GM19025 (cell line): ENCODE measurements around the gene RASGRP3.

Source experiments
- ATAC-seq: cut with Tn5 transposase; IDR thresholded peaks from one replicate; pipeline ENCODE4 v1.9.1; 2021; ENCODE audit warnings: mild to moderate bottlenecking, low read depth, moderate library complexity; ENCODE audit not compliant: unreplicated experiment

The RASGRP3 gene

DNA sequence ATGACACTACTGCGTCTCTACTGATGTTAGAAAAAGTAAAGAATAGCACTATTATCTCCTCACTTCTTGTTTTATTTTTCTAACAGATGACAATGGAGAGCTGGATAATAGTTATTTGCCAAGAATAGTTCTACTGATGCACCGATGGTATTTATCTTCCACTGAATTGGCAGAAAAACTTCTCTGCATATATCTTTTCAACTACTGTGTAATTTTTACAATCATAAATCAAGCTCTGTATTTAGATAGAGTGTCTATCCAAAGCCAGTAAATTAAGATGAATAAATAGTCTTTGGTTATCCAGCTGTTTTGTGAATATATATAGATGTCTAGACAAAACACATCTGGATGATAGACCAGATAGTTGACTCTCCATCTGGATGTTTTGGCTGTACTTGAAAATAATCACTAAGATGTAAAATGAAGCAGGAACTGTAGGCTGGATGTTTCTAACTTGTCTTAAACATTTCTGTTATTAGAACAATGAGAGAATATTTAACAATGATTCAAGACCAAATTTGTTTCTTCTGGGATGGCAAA lies 40.1 kb downstream of the RASGRP3 start:
- ATAC-seq: no peak

DNA sequence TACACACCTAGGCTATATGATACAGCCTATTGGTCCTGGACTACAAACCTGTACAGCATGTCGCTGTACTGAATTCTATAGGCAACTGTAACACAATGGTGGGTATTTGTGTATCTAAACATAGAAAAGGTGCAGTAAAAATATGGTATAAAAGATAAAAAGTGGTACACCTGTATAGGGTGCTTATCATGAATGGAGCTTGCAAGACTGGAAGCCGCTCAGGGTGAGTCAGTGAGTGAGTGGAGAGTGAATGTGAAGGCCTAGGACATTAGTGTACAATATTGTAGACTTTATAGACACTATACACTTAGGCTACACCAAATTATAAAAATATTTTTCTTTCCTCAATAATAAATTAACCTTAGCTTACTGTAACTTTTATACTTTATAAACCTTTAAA lies 41.8 kb downstream of the RASGRP3 start:
- no peak for ATAC-seq

DNA sequence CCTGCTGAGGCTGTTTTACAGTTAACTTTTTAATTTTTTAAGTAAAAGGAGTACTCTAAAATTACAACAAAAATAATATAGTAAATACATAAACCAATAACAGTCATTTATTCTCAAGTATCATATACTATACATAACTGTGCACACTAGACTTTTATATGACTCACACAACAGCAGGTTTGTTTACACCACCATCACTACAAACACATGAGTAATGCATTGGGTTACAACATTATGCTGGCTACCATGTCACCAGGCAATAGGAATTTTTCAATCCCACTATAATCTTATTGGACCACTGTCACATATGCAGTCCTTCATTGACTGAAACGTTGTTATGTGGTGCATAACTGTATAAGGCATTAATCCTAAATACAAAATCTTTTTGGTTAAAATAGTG lies 42.5 kb downstream of the RASGRP3 start:
- ATAC-seq: no peak

DNA sequence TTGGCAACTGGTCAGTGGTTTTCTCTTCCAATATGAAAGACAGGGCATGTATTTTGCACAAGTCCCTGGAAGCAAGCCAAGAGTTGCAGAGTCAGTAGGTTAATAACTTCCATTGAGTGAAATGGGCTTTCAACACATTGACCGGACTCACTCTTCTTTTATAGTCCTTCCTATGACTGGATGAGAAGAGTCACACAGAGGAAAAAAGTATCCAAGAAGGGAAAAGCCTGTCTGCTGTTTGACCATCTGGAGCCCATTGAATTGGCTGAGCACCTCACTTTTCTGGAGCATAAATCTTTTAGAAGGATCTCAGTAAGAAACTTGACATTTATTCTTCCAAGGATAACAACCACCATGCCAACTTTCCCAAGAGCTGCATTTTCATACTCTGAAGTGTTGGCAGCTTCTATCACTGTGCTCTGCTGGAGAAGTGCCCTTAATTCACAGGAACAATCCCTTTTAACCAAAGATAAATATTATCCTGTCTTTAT lies 45.4 kb downstream of the RASGRP3 start:
- ATAC-seq: no peak

DNA sequence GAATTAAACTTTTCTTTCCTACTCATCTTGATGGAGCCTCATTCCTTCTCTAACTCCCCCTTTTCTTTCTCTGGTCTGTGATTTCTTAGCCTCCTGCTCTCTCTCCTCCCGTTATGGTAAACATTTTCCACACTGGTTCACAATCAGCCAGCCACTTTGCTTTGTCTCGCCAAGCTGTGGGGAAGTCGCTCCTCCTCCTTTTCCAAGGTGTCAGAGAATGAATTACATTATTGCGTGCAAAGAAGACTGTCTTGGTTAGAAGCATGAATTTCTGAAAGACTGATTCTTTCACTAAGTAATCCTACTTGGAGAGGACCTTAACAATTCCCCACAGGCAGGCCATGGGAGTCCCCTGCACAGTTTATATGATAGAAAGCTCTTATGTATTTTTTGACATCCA lies 46.1 kb downstream of the RASGRP3 start:
- no peak for ATAC-seq

DNA sequence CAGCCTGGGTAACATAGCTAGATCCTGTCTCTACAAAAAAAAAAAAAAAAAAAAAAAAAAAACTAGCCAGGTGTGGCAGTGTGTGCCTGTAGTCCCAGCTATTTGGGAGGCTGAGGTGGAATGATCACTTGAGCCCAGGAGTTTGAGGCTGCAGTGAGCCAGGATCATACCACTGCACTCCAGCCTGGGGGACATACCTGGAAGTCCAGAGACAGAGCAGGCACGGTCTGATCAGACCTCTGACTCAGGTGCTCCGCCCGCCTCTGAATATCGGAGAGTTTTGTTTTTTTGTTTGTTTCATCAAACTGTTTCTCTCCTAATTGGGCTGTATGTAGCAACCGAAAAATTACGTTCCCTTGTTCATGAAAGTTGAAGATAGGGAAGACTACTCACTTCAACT lies 49.2 kb downstream of the RASGRP3 start:
- no peak for ATAC-seq

DNA sequence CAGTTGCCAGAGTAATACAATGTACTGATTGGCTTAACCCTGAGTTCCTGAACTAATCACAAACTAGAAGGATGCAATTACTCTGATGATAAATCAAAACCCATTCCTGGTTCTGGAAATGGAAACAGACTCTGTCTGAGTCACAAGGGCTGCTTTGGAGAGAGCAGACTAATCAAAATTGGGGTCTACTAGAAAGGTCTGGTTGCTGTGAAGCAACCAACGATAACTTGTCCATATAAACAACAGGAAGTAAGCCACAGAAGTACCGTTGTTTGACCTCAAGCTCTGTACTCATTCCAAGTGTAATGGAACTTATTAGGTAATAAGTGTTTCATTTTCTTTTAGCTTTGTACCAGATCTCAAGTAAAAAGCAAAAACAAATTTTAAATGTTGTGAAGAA lies 49.7 kb downstream of the RASGRP3 start:
- no peak for ATAC-seq

DNA sequence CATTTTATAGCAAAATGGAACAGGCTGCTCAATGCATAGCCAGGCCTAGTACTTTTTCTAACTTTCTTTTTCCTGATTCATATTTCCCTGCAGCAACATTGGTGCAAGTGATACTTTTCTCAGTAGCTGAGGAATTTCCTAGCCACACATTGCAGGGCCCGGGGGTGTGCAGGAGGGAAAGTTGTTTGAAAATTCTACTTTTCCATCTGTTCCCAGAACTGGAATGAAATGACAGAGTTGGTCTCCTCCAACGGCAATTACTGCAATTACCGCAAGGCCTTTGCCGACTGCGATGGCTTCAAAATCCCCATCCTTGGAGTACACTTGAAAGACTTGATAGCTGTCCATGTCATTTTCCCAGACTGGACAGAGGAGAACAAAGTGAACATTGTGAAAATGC lies 50.5 kb downstream of the RASGRP3 start:
- no peak for ATAC-seq

DNA sequence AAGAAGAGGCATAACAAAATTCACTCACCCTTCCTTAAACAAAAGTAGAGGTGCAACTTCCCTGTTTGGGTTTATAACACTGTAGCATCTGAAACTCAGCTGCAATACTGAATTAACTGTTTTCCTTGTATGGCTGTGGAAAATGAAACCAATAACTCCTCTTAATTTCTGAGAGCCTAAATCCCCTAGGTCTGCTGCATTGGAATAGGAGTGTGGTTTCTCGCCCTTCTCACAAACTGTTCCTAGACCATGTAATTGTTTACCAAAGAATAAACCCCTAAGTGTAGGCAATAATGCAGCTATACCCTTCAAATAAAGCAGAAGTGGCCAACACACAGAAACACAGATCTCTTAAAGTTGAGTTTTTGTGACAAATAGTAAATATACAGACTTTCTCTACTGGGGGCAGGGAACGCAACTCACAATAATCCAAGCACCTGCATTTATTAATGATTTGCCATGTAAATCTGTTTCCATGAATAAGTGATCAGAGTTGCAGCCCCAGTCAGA lies 52.0 kb downstream of the RASGRP3 start:
- ATAC-seq: no peak

DNA sequence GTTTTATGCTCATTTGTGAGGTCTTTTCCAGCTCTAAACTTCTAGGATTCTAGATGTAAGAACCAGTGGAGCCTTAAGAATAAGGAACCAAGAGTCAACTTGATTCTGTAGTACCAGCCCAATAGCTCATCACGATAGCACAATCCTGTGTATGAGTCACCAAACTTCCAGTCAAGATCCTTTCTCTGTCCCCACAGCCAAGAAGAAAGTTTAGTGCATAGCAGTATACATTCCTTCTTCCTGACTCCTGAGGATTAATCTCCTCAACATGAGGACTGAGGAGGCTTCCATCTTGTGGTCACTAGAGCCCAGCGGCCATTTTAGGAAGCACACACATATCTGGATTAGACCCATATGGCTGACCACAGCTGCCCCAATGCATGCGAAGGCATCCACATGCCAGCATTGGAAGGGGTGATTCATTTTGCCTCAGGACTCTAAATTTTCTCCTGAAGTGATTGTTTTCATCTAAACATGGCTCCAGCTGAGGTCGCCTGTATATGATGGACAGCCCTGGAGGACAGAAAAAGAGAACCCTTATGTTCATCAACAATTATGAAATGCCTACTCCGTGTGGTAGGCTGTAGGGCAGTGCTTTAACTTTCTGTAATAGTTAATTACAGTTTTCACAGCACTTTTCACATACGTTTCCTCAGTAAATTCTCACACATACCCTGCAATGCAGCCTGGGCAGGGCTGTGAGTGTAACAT lies 53.5 kb downstream of the RASGRP3 start:
- ATAC-seq: no peak

DNA sequence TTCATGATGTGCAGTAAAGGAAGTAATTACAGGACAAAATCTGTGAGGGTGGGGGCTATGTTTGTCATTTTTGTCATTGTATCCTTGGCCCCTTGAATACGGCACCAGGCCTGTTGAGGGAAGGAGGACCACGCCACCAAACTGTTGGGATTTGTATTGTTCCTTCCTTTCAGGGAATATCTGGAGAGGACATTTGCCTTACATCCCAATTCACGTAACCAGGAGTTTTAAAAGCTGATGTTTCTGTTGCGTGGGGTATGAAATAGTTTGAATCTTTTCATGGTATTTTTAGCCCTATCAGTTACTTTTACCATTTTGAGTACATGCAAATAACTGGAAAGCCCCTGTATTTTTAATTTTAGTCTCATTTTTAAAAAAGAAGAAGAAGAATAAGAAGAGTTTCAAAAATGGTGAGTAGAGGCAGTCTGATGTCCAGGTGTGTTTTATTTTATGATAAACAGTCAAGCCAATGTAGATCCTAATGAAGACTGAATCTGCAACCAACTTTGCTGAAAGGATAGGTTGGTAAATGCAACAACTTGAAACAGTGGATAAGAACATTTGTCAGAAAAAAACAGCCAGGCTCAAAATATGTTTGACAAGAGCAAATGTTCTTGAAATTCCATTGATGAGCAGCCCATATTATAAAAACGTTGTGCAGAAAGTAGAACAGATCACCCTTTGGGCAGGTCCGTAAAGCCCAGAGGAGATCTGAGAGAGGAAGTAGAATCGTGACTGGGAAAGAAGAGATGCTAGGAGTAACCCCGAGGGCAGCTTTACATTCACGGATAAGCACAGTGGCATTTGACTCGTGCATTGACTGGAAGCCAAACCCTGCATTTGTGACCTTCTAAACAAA lies 54.5 kb downstream of the RASGRP3 start:
- ATAC-seq: no peak

DNA sequence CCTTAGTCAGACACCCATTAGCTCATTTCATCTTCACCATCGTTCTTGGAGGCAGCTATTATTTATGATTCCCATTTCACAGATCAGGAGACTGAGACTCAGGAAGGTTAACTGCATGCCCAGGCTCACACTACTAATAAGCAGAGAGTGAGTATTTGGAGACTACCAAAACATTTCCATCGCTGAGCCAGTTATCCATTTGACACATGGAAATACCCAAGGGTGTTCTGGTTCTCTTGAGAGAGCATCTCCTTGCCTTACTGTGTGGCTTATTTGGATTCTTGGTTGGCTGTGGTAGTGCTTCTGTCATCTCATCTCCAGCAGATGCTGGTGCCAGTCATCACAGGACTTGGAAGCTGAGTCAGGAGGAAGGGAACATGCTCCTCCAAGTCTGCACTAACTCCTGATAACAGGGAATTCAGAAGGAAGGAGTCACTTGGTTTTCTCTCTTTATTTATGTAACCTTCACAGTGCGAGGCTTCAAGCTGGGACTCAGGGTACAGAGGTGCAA lies 55.2 kb downstream of the RASGRP3 start:
- no peak for ATAC-seq

DNA sequence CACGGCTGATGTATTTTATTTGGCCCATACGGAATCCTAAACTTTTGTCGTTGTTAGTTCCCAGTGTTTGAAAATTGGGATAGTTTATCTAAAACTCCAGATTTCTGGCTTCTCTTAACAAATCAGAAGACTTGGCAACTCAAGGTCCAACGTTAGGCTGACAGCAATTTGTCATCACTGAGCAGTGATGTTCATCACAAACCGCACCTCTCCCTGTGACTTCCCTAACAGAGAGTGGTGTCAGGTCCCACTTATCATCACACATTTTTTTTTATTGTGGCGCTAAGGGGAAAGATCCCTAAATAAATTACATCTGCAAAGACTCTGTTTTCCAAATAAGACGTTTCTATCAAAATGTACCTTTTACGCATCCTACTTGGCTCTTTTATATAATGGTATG lies 55.7 kb downstream of the RASGRP3 start:
- ATAC-seq: no peak

DNA sequence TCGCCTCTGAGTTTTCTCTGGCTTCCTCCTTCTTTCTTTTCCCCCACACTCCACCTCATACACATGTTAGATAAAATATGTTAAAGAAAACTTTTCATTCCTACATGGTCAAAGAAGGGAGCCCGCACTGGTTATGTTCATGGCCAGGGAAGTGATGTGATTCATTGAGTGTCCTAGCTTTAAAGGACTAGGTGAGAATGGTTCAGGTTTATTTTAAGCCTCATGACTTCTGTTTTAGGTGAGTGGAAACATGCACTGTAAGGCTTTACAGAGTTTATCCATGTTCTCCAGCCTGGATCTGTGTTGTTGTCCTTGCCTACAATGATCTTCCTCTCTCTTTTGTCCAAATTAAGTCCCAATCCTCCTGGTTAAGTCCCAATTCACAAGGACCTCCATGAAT lies 56.5 kb downstream of the RASGRP3 start:
- no peak for ATAC-seq

DNA sequence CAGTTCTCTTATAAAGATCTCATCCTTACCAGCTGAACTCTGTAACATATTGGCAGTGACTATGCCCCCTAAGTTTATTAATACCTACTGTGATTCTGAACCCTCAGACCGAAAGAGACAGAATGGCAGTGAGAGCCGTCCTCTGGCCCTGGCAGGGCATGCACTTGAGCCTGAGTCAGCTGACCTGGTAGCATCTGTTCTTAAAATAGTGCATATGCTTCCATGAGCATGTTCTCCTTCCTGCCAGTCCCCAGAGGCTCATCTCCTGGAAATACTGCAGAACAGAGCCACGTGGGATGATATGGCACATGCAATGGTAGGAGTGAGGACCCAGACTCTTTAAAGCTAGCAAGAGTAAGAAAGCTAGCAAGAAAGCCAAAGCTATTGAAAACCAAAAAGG lies 59.0 kb downstream of the RASGRP3 start:
- no peak for ATAC-seq

DNA sequence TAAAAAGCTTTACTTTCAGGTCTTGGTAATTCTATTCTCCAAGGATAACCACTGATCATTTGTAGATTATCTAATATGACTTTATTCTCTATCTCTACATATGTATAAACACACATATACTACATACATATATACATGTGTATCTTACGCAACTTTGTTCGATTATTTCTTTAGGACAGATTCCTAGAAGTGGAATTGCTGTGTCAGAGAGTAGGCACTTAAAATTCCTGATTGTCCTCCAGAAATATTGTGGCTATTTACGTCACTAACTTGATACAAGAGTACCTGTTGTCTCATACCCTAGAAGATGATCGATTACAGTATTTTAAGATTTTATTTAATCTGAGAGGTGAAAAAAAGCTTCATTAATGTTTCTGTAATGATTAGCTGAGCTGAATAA lies 64.8 kb downstream of the RASGRP3 start:
- ATAC-seq: no peak

DNA sequence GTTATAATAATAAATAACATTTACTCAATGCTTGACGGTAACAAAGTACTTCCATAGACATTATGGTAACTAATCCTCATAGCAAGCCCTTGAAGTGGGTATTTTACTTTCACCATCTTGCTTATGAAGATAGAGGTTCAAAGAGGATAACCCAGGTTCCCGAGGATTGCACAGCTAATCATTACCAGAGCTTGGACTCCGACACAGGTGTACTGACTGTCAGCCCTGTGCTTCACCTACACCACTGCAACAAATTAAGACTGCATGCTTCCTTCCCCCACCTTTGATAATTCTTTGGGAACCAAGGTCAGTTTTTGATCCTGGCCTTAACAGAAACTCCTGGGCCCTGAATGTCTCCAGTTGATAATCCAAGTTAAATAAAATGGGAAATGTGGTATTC lies 73.8 kb downstream of the RASGRP3 start:
- no peak for ATAC-seq

DNA sequence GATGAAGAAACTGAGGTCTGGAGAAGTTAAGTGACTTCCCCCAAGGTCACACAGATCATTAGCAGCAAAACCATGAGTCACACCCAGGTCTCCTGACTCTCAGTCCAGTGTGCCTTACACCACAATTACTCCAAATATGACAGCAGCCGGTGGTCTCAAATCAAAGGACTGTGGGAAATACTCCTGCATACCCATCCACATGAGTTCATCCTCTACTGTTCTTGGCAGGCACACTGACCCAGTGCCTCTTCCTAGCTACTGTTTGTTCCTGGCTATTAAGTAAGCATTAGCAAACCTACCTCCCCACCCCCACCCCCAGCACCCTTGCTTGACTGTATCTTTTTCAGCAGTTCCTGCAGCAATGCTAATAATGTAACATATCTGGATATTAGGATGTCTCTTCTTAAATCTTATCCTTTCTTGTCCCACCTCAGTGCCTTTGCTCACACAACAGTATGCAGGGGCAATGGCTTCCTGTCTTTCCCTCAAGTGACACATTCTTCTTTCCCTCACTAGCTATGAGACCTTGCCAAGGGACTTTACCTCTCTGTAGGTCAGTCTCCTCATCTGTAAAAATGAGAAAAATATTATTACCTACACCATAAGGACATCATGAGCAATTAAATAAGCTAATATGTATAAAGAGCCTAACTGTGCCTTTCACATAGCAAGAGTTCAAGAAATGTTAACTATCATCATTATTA lies 76.5 kb downstream of the RASGRP3 start:
- ATAC-seq: no peak

DNA sequence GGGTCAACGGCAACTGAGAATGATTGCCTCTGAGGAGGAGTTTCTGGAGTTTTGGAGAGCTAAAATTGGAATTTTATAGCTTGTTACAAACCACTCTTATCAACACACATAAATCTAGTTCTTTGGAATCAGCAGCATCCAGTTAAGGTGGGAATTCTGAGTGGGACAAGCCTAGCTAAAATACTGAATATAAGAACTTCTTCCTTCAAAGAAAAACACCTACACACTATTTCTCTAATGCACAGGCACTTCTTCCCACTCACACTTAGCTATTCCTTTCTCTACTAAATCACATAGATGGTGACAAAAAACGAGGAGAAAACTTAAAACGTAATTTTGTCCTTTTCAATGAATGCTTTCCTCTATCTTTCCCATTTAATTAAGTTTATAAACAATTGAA lies 79.2 kb downstream of the RASGRP3 start:
- no peak for ATAC-seq

DNA sequence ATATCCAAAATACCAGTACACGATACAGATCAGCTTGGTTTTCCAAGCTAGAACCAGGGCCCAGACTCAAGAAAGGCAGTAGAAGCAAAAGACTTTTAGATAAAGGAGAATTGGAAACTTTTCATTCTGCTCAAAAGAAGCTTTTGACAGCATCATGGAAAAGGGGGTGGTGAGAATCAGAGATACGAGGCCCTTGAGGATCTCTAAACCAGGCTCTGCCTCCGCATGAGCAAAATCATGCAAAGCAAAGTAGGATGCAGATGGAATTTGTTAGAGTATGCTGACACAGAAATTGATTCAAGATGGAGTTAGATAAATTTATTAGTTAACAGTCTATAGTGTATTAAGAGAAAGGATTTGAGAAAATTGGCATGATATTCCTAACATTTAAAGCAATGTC lies 82.9 kb downstream of the RASGRP3 start:
- no peak for ATAC-seq

DNA sequence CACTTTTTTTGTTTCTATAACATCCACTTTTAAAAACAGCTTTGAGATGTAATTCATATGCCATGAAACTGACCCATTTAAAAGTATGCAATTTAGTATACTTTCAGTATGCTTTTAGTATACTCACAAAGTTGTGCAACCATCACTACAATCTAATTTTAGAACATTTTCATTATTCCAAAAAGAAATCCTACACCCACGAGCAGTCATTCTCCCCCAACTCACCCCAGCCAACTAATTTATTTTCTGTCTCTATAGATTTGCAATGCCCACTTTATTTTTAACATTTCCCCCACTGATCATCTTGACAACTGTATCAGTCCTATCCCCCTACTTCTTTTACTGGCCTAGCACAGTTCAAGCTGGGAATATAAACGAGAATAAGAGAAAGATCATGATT lies 83.6 kb downstream of the RASGRP3 start:
- no peak for ATAC-seq
